ENCODE data around the gene NABP1. TPM values are rescaled to one million over a fixed set of nuclear protein-coding genes. Genes with fewer than 3 reads are reported as not detected.

NABP1 gene
- total and polyA plus RNA-seq, 2 experiments from 2014 or later: 19.6 to 40.0 TPM

DNA sequence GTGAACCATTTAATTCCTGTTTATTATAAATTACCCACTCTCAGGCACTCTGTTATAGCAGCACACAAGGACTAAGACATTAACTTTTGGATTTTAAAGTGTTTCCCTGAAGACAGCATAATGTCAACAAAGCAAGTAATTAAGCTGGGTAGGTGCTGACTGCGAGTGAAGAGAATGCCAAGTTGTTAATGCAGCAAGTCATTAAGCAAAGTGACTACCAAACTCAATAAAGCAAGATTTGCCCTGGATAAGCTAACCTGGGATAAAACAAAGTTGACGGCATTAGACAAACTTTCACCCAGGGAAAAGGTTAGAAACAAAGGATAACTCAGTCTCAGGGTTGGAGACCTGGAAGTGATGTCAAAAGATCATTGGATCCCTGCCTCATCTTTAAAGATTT, 28.4 kb upstream of the NABP1 start:
- TF ChIP-seq EZH2 (IDR thresholded peaks at IDR 0.05; ENCODE audit: borderline replicate concordance): no peak
- no peak for TF ChIP-seq EZH2phosphoT487 (IDR thresholded peaks at IDR 0.05; ENCODE audit: low read depth, severe bottlenecking, unreplicated experiment)
- TF ChIP-seq, protein P1, sequence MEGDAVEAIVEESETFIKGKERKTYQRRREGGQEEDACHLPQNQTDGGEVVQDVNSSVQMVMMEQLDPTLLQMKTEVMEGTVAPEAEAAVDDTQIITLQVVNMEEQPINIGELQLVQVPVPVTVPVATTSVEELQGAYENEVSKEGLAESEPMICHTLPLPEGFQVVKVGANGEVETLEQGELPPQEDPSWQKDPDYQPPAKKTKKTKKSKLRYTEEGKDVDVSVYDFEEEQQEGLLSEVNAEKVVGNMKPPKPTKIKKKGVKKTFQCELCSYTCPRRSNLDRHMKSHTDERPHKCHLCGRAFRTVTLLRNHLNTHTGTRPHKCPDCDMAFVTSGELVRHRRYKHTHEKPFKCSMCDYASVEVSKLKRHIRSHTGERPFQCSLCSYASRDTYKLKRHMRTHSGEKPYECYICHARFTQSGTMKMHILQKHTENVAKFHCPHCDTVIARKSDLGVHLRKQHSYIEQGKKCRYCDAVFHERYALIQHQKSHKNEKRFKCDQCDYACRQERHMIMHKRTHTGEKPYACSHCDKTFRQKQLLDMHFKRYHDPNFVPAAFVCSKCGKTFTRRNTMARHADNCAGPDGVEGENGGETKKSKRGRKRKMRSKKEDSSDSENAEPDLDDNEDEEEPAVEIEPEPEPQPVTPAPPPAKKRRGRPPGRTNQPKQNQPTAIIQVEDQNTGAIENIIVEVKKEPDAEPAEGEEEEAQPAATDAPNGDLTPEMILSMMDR (IDR thresholded peaks at IDR 0.05; ENCODE audit: poor library complexity): no peak
- no peak overlapping the region for H3K27ac ChIP-seq
- DNase-seq (ENCODE audit: low spot score): no peak
- H3K79me2 ChIP-seq: no peaks in the 10 kb centered on the region
- H3K4me1 ChIP-seq (ENCODE audit: insufficient read depth): no peaks in the 10 kb centered on the region
- no peaks in the 10 kb centered on the region for H3K9me3 ChIP-seq (ENCODE audit: low read depth)
- WGBS (ENCODE audit: low lambda C conversion rate, missing lambda C conversion rate): 65% methylated on average over 2 of the region's 2 CpGs
- H3K9me2 ChIP-seq (replicated peaks; ENCODE audit: insufficient read depth): no peaks in the 10 kb centered on the region
- no peak overlapping the region for H3K4me2 ChIP-seq
- no peaks in the 10 kb centered on the region for H3K36me3 ChIP-seq (replicated peaks; ENCODE audit: insufficient read depth, low read depth)
- H3K4me3 ChIP-seq: no peak overlapping the region
- no peaks in the 10 kb centered on the region for H3K27me3 ChIP-seq
- H4K20me1 ChIP-seq (ENCODE audit: insufficient read depth, poor library complexity, severe bottlenecking): no peaks in the 10 kb centered on the region
- no peak overlapping the region for H2AFZ ChIP-seq

- Histone ChIP-seq H4K20me1 (ENCODE audit: insufficient read depth, poor library complexity, severe bottlenecking) (no peaks in the 10 kb centered on the region), H3K4me3 (no peak overlapping the region), H3K9me2 (replicated peaks; ENCODE audit: insufficient read depth) (no peaks in the 10 kb centered on the region), H3K79me2 (no peaks in the 10 kb centered on the region), H3K9me3 (ENCODE audit: low read depth) (no peaks in the 10 kb centered on the region), H2AFZ (no peak overlapping the region), H3K27ac (no peak overlapping the region), H3K36me3 (replicated peaks; ENCODE audit: insufficient read depth, low read depth) (no peaks in the 10 kb centered on the region), H3K4me1 (ENCODE audit: insufficient read depth) (no peaks in the 10 kb centered on the region), H3K4me2 (no peak overlapping the region), H3K27me3 (no peaks in the 10 kb centered on the region)
- DNase-seq (ENCODE audit: low spot score): no peak
- WGBS (ENCODE audit: low lambda C conversion rate, missing lambda C conversion rate): 87% methylated on average over 3 of the region's 3 CpGs
- TF ChIP-seq, protein P1 (IDR thresholded peaks at IDR 0.05; ENCODE audit: poor library complexity): no peak
- TF ChIP-seq EZH2phosphoT487 (IDR thresholded peaks at IDR 0.05; ENCODE audit: low read depth, severe bottlenecking, unreplicated experiment): no peak
- TF ChIP-seq EZH2 (IDR thresholded peaks at IDR 0.05; ENCODE audit: borderline replicate concordance): no peak
Measured at GRCh38 chr2:191650896-191651773, 26.8 kb upstream of the NABP1 start.

DNA sequence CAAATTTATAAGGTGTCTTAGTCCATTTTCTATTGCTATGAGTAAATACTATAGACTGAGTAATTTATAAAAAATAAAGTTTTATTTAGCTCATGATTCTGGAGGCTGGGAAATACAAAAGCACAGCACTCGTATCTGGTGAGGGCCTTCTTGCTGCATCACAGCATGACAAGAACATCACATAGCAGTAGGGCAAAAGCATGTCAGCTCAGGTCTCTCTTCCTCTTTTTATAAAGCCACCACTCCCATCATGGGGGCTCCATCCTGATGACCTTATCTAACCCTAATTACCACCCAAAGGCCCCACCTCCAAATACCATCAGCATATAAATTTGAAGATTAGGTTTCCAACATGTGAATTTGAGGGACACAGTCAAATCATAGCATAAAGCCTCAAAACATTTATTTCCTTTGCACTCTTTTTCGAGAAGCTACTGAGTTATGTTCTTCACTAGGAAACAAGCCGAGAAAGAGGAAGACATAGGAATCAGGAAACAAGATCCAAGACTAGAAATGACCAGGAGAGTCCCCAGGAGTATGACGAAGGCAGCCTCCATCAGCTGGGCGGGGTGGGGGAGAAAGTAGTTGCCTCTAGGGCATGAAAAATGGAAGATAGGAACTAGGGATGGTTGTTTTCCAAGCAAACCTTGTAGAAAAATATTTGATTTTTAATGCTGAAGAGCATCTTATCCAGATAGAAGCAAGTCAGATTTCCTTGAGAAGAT, 24.1 kb upstream of the NABP1 start:
- no peaks in the 10 kb centered on the region for H3K9me2 ChIP-seq (replicated peaks; ENCODE audit: insufficient read depth)
- no peak overlapping the region for H3K27ac ChIP-seq
- 91% methylated on average over 5 of the region's 5 CpGs for WGBS (ENCODE audit: low lambda C conversion rate, missing lambda C conversion rate)
- no peak for DNase-seq (ENCODE audit: low spot score)
- no peak overlapping the region for H3K4me2 ChIP-seq
- no peaks in the 10 kb centered on the region for H3K36me3 ChIP-seq (replicated peaks; ENCODE audit: insufficient read depth, low read depth)
- no peak for TF ChIP-seq EZH2phosphoT487 (IDR thresholded peaks at IDR 0.05; ENCODE audit: low read depth, severe bottlenecking, unreplicated experiment)
- TF ChIP-seq EZH2 (IDR thresholded peaks at IDR 0.05; ENCODE audit: borderline replicate concordance): no peak
- TF ChIP-seq, protein P1 (IDR thresholded peaks at IDR 0.05; ENCODE audit: poor library complexity): no peak
- H4K20me1 ChIP-seq (ENCODE audit: insufficient read depth, poor library complexity, severe bottlenecking): no peaks in the 10 kb centered on the region
- H3K4me1 ChIP-seq (ENCODE audit: insufficient read depth): no peaks in the 10 kb centered on the region
- no peak overlapping the region for H3K4me3 ChIP-seq
- H3K79me2 ChIP-seq: no peaks in the 10 kb centered on the region
- H3K27me3 ChIP-seq: no peaks in the 10 kb centered on the region
- H2AFZ ChIP-seq: no peak overlapping the region
- H3K9me3 ChIP-seq (ENCODE audit: low read depth): no peaks in the 10 kb centered on the region
